ENCODE measurements around the gene RASGRP3. TPM values are rescaled to one million over a fixed set of nuclear protein-coding genes. Genes with fewer than 3 reads are reported as not detected.
"Not testable (repeated sequence)": the region's sequence is repeated elsewhere in the genome, so short reads cannot be mapped to it uniquely, and the experiment has no call there.

RASGRP3 gene
- total RNA-seq, 1 donor from 2014 or later = 49.1 TPM

DNA sequence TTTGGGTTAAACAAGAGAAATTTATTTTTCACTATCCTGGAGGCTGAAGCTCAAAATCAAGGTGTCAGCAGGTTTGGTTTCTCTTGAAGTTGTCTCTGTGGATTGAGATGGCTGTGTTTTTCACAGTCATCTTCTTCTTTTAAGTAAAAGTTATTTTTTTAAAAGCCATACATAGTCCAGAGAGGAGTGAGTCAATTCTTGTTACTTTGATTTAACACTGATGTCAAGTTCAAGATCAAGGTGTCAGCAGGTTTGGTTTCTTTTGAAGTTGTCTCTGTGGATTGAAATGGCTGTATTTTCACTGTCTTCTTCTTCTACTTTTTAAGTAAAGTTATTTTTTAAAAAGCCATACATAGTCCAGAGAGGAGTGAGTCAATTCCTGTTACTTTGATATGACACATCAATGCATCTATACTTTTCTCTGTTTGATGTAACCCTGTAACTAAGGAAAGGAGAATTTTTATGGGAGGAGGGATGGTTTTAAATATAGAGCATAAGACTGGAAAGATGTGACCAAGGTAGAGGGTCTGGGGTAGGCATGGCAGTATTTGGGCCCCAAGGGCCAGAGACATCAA lies 22.5 kb upstream of the RASGRP3 start:
- Histone ChIP-seq H3K27me3 (ENCODE audit: control insufficient read depth in 3 of 3, insufficient read depth in 3 of 3, low read length in 3 of 3) (no peaks in the 10 kb centered on the region), H3K9ac (ENCODE audit: low read depth in 1 of 3, low read length in 3 of 3) (no peak overlapping the region), H3K9me3 (ENCODE audit: control insufficient read depth in 3 of 3, low read length in 3 of 3) (peaks cover 0 to 7% (median 3%) of the 10 kb centered on the region in 3 donors), H3K36me3 (ENCODE audit: control insufficient read depth in 3 of 3, insufficient read depth in 3 of 3, low read length in 3 of 3) (no peaks in the 10 kb centered on the region), H3K4me3 (ENCODE audit: low read length in 3 of 3) (no peak overlapping the region), H3K4me1 (ENCODE audit: control insufficient read depth in 3 of 3, insufficient read depth in 3 of 3, low read length in 3 of 3) (peaks cover 0 to 3% (median 0%) of the 10 kb centered on the region in 3 donors), H3K27ac (ENCODE audit: low read depth, low read length) (no peak overlapping the region)

GRCh38 chr2:33457556-33458247 lies 18.7 kb upstream of the RASGRP3 start:
- Histone ChIP-seq H3K4me1 (ENCODE audit: control insufficient read depth in 3 of 3, insufficient read depth in 3 of 3, low read length in 3 of 3) (peaks cover 0 to 7% (median 0%) of the 10 kb centered on the region in 3 donors), H3K9me3 (ENCODE audit: control insufficient read depth in 3 of 3, low read length in 3 of 3) (peaks cover 0 to under 1% (median under 1%) of the 10 kb centered on the region in 3 donors), H3K4me3 (ENCODE audit: low read length in 3 of 3) (peak overlapping the region; percentile 58 to 76 (median 69)), H3K9ac (ENCODE audit: low read depth in 1 of 3, low read length in 3 of 3) (peak overlapping the region; percentile 76 to 81 (median 80)), H3K27me3 (ENCODE audit: control insufficient read depth in 3 of 3, insufficient read depth in 3 of 3, low read length in 3 of 3) (no peaks in the 10 kb centered on the region), H3K36me3 (ENCODE audit: control insufficient read depth in 3 of 3, insufficient read depth in 3 of 3, low read length in 3 of 3) (no peaks in the 10 kb centered on the region), H3K27ac (ENCODE audit: low read depth, low read length) (peak overlapping the region; percentile 86)

DNA sequence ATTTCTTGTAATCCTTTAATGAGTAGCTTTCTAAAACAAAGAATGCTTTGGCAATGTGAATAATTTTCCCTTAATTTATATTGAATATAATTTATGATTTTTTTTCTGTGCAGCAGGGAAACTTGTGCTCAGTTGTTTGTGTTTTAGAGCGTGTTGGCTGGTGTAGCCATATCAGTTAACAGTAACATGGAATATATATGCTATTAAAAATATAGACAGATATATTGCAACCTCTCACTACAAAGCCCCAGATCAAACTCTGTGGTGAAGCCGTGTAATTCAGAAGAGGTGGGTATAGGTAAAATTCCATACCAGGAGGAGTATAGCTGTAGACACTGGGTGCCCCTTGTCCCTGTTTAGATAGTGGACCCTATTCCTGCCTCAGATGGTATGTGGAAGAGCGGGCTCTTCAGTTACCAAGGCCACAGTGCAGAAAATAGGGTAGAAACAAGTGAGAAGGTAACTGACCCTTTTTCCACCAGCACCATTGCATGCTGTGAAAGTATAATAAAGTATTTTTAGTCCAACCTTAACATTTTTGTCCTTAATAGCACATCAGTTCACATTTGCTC lies 18.1 kb upstream of the RASGRP3 start:
- Histone ChIP-seq H3K36me3 (ENCODE audit: control insufficient read depth in 3 of 3, insufficient read depth in 3 of 3, low read length in 3 of 3) (no peaks in the 10 kb centered on the region), H3K4me1 (ENCODE audit: control insufficient read depth in 3 of 3, insufficient read depth in 3 of 3, low read length in 3 of 3) (peaks cover 0 to 7% (median 0%) of the 10 kb centered on the region in 3 donors), H3K27me3 (ENCODE audit: control insufficient read depth in 3 of 3, insufficient read depth in 3 of 3, low read length in 3 of 3) (no peaks in the 10 kb centered on the region), H3K27ac (ENCODE audit: low read depth, low read length) (peak overlapping the region; percentile 86), H3K4me3 (ENCODE audit: low read length in 3 of 3) (peak overlapping the region; percentile 58 to 76 (median 69)), H3K9ac (ENCODE audit: low read depth in 1 of 3, low read length in 3 of 3) (peak overlapping the region; percentile 76 to 81 (median 80)), H3K9me3 (ENCODE audit: control insufficient read depth in 3 of 3, low read length in 3 of 3) (no peaks in the 10 kb centered on the region)

DNA sequence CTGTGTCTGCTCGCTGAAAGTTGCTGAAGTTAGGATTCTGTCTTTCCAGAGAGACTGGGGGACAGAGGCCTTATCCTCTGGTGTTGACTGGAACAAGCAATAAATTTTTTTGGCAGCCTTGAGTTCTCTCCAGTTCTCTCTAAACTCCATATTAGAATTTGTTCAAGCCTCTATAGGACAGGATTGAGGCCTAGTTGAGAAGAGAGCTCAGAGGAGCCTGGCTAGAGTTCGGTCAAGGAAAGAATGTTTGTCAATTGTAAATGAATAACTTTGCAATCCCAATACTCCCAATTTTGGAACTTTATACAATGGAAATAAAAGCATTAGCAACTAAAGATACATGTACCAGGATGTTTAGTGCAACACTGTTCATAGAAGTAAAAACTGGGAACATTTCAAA lies 16.7 kb upstream of the RASGRP3 start:
- Histone ChIP-seq H3K4me3 (ENCODE audit: low read length in 3 of 3) (peak overlapping the region; percentile 33 to 58 (median 49)), H3K9ac (ENCODE audit: low read depth in 1 of 3, low read length in 3 of 3) (peak overlapping the region in 2 of 3 donors; percentile 50 to 75), H3K4me1 (ENCODE audit: control insufficient read depth in 3 of 3, insufficient read depth in 3 of 3, low read length in 3 of 3) (peaks cover 0 to 7% (median 0%) of the 10 kb centered on the region in 3 donors), H3K27ac (ENCODE audit: low read depth, low read length) (peak overlapping the region; percentile 86), H3K27me3 (ENCODE audit: control insufficient read depth in 3 of 3, insufficient read depth in 3 of 3, low read length in 3 of 3) (no peaks in the 10 kb centered on the region), H3K9me3 (ENCODE audit: control insufficient read depth in 3 of 3, low read length in 3 of 3) (no peaks in the 10 kb centered on the region), H3K36me3 (ENCODE audit: control insufficient read depth in 3 of 3, insufficient read depth in 3 of 3, low read length in 3 of 3) (no peaks in the 10 kb centered on the region)

DNA sequence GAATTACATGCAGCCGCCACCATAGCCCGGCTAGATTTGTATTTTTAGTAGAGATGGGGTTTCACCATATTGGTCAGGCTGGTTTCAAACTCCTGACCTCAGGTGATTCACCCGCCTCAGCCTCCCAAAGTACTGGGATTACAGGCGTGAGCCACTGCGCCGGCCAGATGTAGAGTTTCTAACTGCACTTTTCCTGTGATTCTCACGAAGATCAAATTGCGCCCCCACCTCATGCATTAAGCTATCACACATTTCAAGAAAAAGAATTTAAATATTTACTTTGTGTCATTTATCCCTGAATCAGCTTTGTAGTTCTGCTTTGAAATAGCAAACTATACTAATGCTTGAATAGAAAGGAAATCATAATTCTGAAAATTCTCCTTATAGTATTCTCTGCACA lies 13.9 kb upstream of the RASGRP3 start:
- not testable (repeated sequence) for H3K4me1 ChIP-seq (ENCODE audit: control insufficient read depth in 3 of 3, insufficient read depth in 3 of 3, low read length in 3 of 3); H3K9ac ChIP-seq (ENCODE audit: low read depth in 1 of 3, low read length in 3 of 3); H3K4me3 ChIP-seq (ENCODE audit: low read length in 3 of 3); H3K9me3 ChIP-seq (ENCODE audit: control insufficient read depth in 3 of 3, low read length in 3 of 3); H3K27me3 ChIP-seq (ENCODE audit: control insufficient read depth in 3 of 3, insufficient read depth in 3 of 3, low read length in 3 of 3); H3K27ac ChIP-seq (ENCODE audit: low read depth, low read length); H3K36me3 ChIP-seq (ENCODE audit: control insufficient read depth in 3 of 3, insufficient read depth in 3 of 3, low read length in 3 of 3)

DNA sequence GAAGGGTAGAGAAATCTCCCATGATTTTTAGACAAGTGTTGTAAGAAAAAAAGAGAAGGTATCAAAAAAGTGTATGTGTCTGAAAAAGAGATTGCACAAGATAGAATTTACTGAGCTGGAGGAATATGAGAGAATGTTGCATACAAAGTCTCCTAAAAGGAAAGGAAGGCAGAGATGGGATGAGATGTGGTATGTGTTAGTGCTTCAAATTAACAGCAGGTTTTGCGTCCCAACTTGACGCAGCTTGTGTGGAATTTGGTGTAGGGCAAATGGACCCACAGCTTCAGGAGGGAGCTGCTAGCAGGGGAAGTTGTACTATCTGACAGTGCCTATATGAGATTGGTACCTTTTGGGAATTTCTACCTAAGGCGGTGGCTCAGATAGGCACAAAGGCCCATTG lies 9.0 kb upstream of the RASGRP3 start:
- Histone ChIP-seq H3K36me3 (ENCODE audit: control insufficient read depth in 3 of 3, insufficient read depth in 3 of 3, low read length in 3 of 3) (no peaks in the 10 kb centered on the region), H3K4me1 (ENCODE audit: control insufficient read depth in 3 of 3, insufficient read depth in 3 of 3, low read length in 3 of 3) (peaks cover 0 to 10% (median 9%) of the 10 kb centered on the region in 3 donors), H3K27ac (ENCODE audit: low read depth, low read length) (peak overlapping the region; percentile 39), H3K27me3 (ENCODE audit: control insufficient read depth in 3 of 3, insufficient read depth in 3 of 3, low read length in 3 of 3) (no peaks in the 10 kb centered on the region), H3K4me3 (ENCODE audit: low read length in 3 of 3) (peak overlapping the region in 1 of 3 donors; percentile 11), H3K9ac (ENCODE audit: low read depth in 1 of 3, low read length in 3 of 3) (peak overlapping the region in 1 of 3 donors; percentile 28), H3K9me3 (ENCODE audit: control insufficient read depth in 3 of 3, low read length in 3 of 3) (no peaks in the 10 kb centered on the region)

DNA sequence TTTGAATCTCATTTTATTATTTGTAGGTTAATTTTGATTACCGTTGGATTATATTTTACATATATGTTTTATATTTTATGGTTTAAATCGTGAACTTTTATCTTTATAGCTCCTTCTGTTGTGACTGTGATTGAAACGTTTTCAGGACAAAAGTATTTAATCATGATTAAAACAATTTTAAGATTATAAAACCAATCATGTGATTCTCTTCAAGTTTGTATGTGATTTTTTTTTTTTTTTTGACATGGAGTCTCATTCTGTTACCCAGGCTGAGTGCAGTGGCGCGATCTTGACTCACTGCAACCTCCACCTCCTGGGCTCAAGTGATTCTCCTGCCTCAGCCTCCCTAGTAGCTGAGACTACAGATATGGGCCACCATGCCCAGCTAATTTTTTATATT lies 7.2 kb upstream of the RASGRP3 start:
- Histone ChIP-seq H3K36me3 (ENCODE audit: control insufficient read depth in 3 of 3, insufficient read depth in 3 of 3, low read length in 3 of 3) (no peaks in the 10 kb centered on the region), H3K27me3 (ENCODE audit: control insufficient read depth in 3 of 3, insufficient read depth in 3 of 3, low read length in 3 of 3) (no peaks in the 10 kb centered on the region), H3K9me3 (ENCODE audit: control insufficient read depth in 3 of 3, low read length in 3 of 3) (no peaks in the 10 kb centered on the region), H3K4me1 (ENCODE audit: control insufficient read depth in 3 of 3, insufficient read depth in 3 of 3, low read length in 3 of 3) (peaks cover 4 to 27% (median 12%) of the 10 kb centered on the region in 3 donors), H3K9ac (ENCODE audit: low read depth in 1 of 3, low read length in 3 of 3) (no peak overlapping the region), H3K27ac (ENCODE audit: low read depth, low read length) (no peak overlapping the region), H3K4me3 (ENCODE audit: low read length in 3 of 3) (no peak overlapping the region)

GRCh38 chr2:33475224-33476130 lies 972 bp upstream of the RASGRP3 start:
- Histone ChIP-seq H3K27ac (ENCODE audit: low read depth, low read length) (peak overlapping the region; percentile 97), H3K4me3 (ENCODE audit: low read length in 3 of 3) (peak overlapping the region; percentile 80 to 88 (median 82)), H3K4me1 (ENCODE audit: control insufficient read depth in 3 of 3, insufficient read depth in 3 of 3, low read length in 3 of 3) (peaks cover 32 to 58% (median 35%) of the 10 kb centered on the region in 3 donors), H3K9ac (ENCODE audit: low read depth in 1 of 3, low read length in 3 of 3) (peak overlapping the region; percentile 84 to 94 (median 94)), H3K27me3 (ENCODE audit: control insufficient read depth in 3 of 3, insufficient read depth in 3 of 3, low read length in 3 of 3) (no peaks in the 10 kb centered on the region), H3K36me3 (ENCODE audit: control insufficient read depth in 3 of 3, insufficient read depth in 3 of 3, low read length in 3 of 3) (no peaks in the 10 kb centered on the region), H3K9me3 (ENCODE audit: control insufficient read depth in 3 of 3, low read length in 3 of 3) (no peaks in the 10 kb centered on the region)

DNA sequence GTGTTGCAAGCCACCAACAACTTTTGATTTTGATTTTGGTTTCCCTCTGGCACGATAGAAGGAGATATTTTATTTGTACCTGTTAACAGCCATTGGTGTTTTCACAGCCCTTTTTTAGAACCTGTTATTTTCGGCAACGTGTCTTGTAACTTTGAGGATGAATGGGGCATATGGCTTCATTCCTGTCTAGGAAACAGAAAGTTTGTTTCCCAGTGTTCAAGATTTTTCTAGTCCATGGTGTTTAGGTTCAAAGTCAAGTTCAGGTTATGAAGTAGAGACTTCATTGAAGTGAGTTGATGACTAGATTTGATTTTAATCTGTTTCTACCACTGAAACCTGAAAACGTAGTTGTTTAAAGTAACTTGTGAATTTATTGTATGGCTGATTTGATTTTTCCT lies 343 bp downstream of the RASGRP3 start:
- no peaks in the 10 kb centered on the region for H3K27me3 ChIP-seq (ENCODE audit: control insufficient read depth in 3 of 3, insufficient read depth in 3 of 3, low read length in 3 of 3)
- peak overlapping the region; percentile 97 for H3K27ac ChIP-seq (ENCODE audit: low read depth, low read length)
- peaks cover 32 to 62% (median 35%) of the 10 kb centered on the region in 3 donors for H3K4me1 ChIP-seq (ENCODE audit: control insufficient read depth in 3 of 3, insufficient read depth in 3 of 3, low read length in 3 of 3)

More for the DNA sequence above, 343 bp downstream of the RASGRP3 start:
- H3K36me3 ChIP-seq (ENCODE audit: control insufficient read depth in 3 of 3, insufficient read depth in 3 of 3, low read length in 3 of 3) = no peaks in the 10 kb centered on the region
- peak overlapping the region; percentile 80 to 88 (median 82) for H3K4me3 ChIP-seq (ENCODE audit: low read length in 3 of 3)
- H3K9ac ChIP-seq (ENCODE audit: low read depth in 1 of 3, low read length in 3 of 3) = peak overlapping the region; percentile 68 to 94 (median 84)
- H3K9me3 ChIP-seq (ENCODE audit: control insufficient read depth in 3 of 3, low read length in 3 of 3) = no peaks in the 10 kb centered on the region
